ENCODE measurements around the gene DNAH14.
"Not testable (repeated sequence)": the region's sequence is repeated elsewhere in the genome, so short reads cannot be mapped to it uniquely, and the experiment has no call there.

The DNAH14 gene

GRCh38 chr1:224996266-224996665, 66.8 kb downstream of the DNAH14 start:
- H3K27ac Mint-ChIP-seq: no peak overlapping the region
- H3K9me3 Mint-ChIP-seq: peaks cover 16% of the 10 kb centered on the region
- no peak for DNase-seq
- H3K4me3 Mint-ChIP-seq: no peak overlapping the region
- no peaks in the 10 kb centered on the region for H3K36me3 Mint-ChIP-seq (ENCODE audit: low read depth)
- no peaks in the 10 kb centered on the region for H3K4me1 Mint-ChIP-seq (ENCODE audit: low read depth)
- peaks cover 5% of the 10 kb centered on the region for H3K27me3 Mint-ChIP-seq

- Mint-ChIP-seq H3K27ac (no peak overlapping the region), H3K27me3 (peaks cover 7% of the 10 kb centered on the region), H3K36me3 (ENCODE audit: low read depth) (no peaks in the 10 kb centered on the region), H3K4me1 (ENCODE audit: low read depth) (no peaks in the 10 kb centered on the region), H3K4me3 (no peak overlapping the region), H3K9me3 (peaks cover 16% of the 10 kb centered on the region)
- no peak for DNase-seq
Observed at GRCh38 chr1:224998185-224998584, 68.7 kb downstream of the DNAH14 start.

GRCh38 chr1:225004396-225004795, 74.9 kb downstream of the DNAH14 start:
- no peak for DNase-seq

GRCh38 chr1:225006352-225006751, 76.9 kb downstream of the DNAH14 start:
- not testable (repeated sequence) for H3K4me3 Mint-ChIP-seq; H3K4me1 Mint-ChIP-seq (ENCODE audit: low read depth); H3K9me3 Mint-ChIP-seq; H3K36me3 Mint-ChIP-seq (ENCODE audit: low read depth); H3K27me3 Mint-ChIP-seq; H3K27ac Mint-ChIP-seq; DNase-seq

More at GRCh38 chr1:225004396-225004795, 74.9 kb downstream of the DNAH14 start:
- H3K9me3 Mint-ChIP-seq: peaks cover 6% of the 10 kb centered on the region
- H3K4me1 Mint-ChIP-seq (ENCODE audit: low read depth): no peaks in the 10 kb centered on the region
- H3K4me3 Mint-ChIP-seq: no peak overlapping the region
- no peaks in the 10 kb centered on the region for H3K36me3 Mint-ChIP-seq (ENCODE audit: low read depth)
- peaks cover 15% of the 10 kb centered on the region for H3K27me3 Mint-ChIP-seq
- H3K27ac Mint-ChIP-seq: no peak overlapping the region

GRCh38 chr1:225008050-225008449, 78.6 kb downstream of the DNAH14 start:
- H3K27ac Mint-ChIP-seq; DNase-seq; H3K9me3 Mint-ChIP-seq; H3K4me1 Mint-ChIP-seq (ENCODE audit: low read depth); H3K27me3 Mint-ChIP-seq; H3K4me3 Mint-ChIP-seq; H3K36me3 Mint-ChIP-seq (ENCODE audit: low read depth): not testable (repeated sequence)

GRCh38 chr1:225021037-225021436, 91.6 kb downstream of the DNAH14 start:
- no peak overlapping the region for H3K27ac Mint-ChIP-seq
- peaks cover 8% of the 10 kb centered on the region for H3K9me3 Mint-ChIP-seq
- no peaks in the 10 kb centered on the region for H3K36me3 Mint-ChIP-seq (ENCODE audit: low read depth)
- H3K4me1 Mint-ChIP-seq (ENCODE audit: low read depth): no peaks in the 10 kb centered on the region
- peaks cover 15% of the 10 kb centered on the region for H3K27me3 Mint-ChIP-seq
- no peak for DNase-seq
- H3K4me3 Mint-ChIP-seq: no peak overlapping the region

GRCh38 chr1:225026701-225027100, 97.2 kb downstream of the DNAH14 start:
- Mint-ChIP-seq H3K36me3 (ENCODE audit: low read depth) (no peaks in the 10 kb centered on the region), H3K4me3 (no peak overlapping the region), H3K27me3 (peaks cover 9% of the 10 kb centered on the region), H3K9me3 (no peaks in the 10 kb centered on the region), H3K4me1 (ENCODE audit: low read depth) (no peaks in the 10 kb centered on the region), H3K27ac (no peak overlapping the region)
- DNase-seq: no peak

GRCh38 chr1:225036441-225036840, 107.0 kb downstream of the DNAH14 start:
- H3K9me3 Mint-ChIP-seq; H3K27ac Mint-ChIP-seq; H3K4me1 Mint-ChIP-seq (ENCODE audit: low read depth); H3K27me3 Mint-ChIP-seq; H3K4me3 Mint-ChIP-seq; H3K36me3 Mint-ChIP-seq (ENCODE audit: low read depth); DNase-seq: not testable (repeated sequence)

GRCh38 chr1:225042263-225042662, 112.8 kb downstream of the DNAH14 start:
- H3K4me1 Mint-ChIP-seq (ENCODE audit: low read depth): no peaks in the 10 kb centered on the region
- H3K36me3 Mint-ChIP-seq (ENCODE audit: low read depth): no peaks in the 10 kb centered on the region
- H3K9me3 Mint-ChIP-seq: no peaks in the 10 kb centered on the region
- no peak for DNase-seq
- no peaks in the 10 kb centered on the region for H3K27me3 Mint-ChIP-seq
- no peak overlapping the region for H3K4me3 Mint-ChIP-seq
- H3K27ac Mint-ChIP-seq: no peak overlapping the region

GRCh38 chr1:225044258-225044657, 114.8 kb downstream of the DNAH14 start:
- no peaks in the 10 kb centered on the region for H3K4me1 Mint-ChIP-seq (ENCODE audit: low read depth)
- H3K36me3 Mint-ChIP-seq (ENCODE audit: low read depth): no peaks in the 10 kb centered on the region
- DNase-seq: no peak
- no peaks in the 10 kb centered on the region for H3K9me3 Mint-ChIP-seq
- no peaks in the 10 kb centered on the region for H3K27me3 Mint-ChIP-seq
- no peak overlapping the region for H3K4me3 Mint-ChIP-seq
- no peak overlapping the region for H3K27ac Mint-ChIP-seq

GRCh38 chr1:225049594-225049993, 120.1 kb downstream of the DNAH14 start:
- no peaks in the 10 kb centered on the region for H3K9me3 Mint-ChIP-seq
- H3K27me3 Mint-ChIP-seq: no peaks in the 10 kb centered on the region
- H3K4me3 Mint-ChIP-seq: no peak overlapping the region
- H3K27ac Mint-ChIP-seq: no peak overlapping the region
- H3K36me3 Mint-ChIP-seq (ENCODE audit: low read depth): no peaks in the 10 kb centered on the region
- no peaks in the 10 kb centered on the region for H3K4me1 Mint-ChIP-seq (ENCODE audit: low read depth)
- no peak for DNase-seq

- no peak overlapping the region for H3K27ac Mint-ChIP-seq
- H3K4me1 Mint-ChIP-seq (ENCODE audit: low read depth): no peaks in the 10 kb centered on the region
- no peaks in the 10 kb centered on the region for H3K36me3 Mint-ChIP-seq (ENCODE audit: low read depth)
- H3K4me3 Mint-ChIP-seq: no peak overlapping the region
- peaks cover 5% of the 10 kb centered on the region for H3K9me3 Mint-ChIP-seq
- no peak for DNase-seq
- peaks cover 20% of the 10 kb centered on the region for H3K27me3 Mint-ChIP-seq
Observed at GRCh38 chr1:225063722-225064121, 134.2 kb downstream of the DNAH14 start.

GRCh38 chr1:225070972-225071371, 141.5 kb downstream of the DNAH14 start:
- Mint-ChIP-seq H3K4me3 (no peak overlapping the region), H3K36me3 (ENCODE audit: low read depth) (no peaks in the 10 kb centered on the region), H3K27me3 (peaks cover 5% of the 10 kb centered on the region), H3K27ac (no peak overlapping the region), H3K9me3 (peaks cover 21% of the 10 kb centered on the region), H3K4me1 (ENCODE audit: low read depth) (no peaks in the 10 kb centered on the region)
- DNase-seq: no peak

- no peak for DNase-seq
- no peak overlapping the region for H3K27ac Mint-ChIP-seq
- peaks cover 6% of the 10 kb centered on the region for H3K9me3 Mint-ChIP-seq
- H3K36me3 Mint-ChIP-seq (ENCODE audit: low read depth): no peaks in the 10 kb centered on the region
- H3K27me3 Mint-ChIP-seq: no peaks in the 10 kb centered on the region
- no peak overlapping the region for H3K4me3 Mint-ChIP-seq
- no peaks in the 10 kb centered on the region for H3K4me1 Mint-ChIP-seq (ENCODE audit: low read depth)
Observed at GRCh38 chr1:225097175-225097574, 167.7 kb downstream of the DNAH14 start.

- Mint-ChIP-seq H3K27me3 (peaks cover 18% of the 10 kb centered on the region), H3K4me3 (no peak overlapping the region), H3K9me3 (no peaks in the 10 kb centered on the region), H3K36me3 (ENCODE audit: low read depth) (no peaks in the 10 kb centered on the region), H3K4me1 (ENCODE audit: low read depth) (no peaks in the 10 kb centered on the region), H3K27ac (no peak overlapping the region)
- no peak for DNase-seq
Observed at GRCh38 chr1:225111000-225111399, 181.5 kb downstream of the DNAH14 start.

- Mint-ChIP-seq H3K27me3 (peaks cover 16% of the 10 kb centered on the region), H3K4me1 (ENCODE audit: low read depth) (no peaks in the 10 kb centered on the region), H3K27ac (no peak overlapping the region), H3K4me3 (no peak overlapping the region), H3K36me3 (ENCODE audit: low read depth) (no peaks in the 10 kb centered on the region), H3K9me3 (no peaks in the 10 kb centered on the region)
- no peak for DNase-seq
Observed at GRCh38 chr1:225113265-225113664, 183.8 kb downstream of the DNAH14 start.

All from activated T-cell treated with anti-CD3 and anti-CD28 coated beads, Interleukin-2, amount 50 U/mL, for 24 hours (primary cell).